GM12878 (cell line): ENCODE results near the gene SETD1B. TPM values are rescaled to one million over a fixed set of nuclear protein-coding genes. Genes with fewer than 3 reads are reported as not detected.

Source experiments
- BACH1 ChIP-seq: fragments of 450-650 bp; IDR thresholded peaks from 2 replicates; pipeline ENCODE4 v1.6.1; 2017; ENCODE audit warnings: mild to moderate bottlenecking, borderline replicate concordance
- BCLAF1 ChIP-seq: fragments of 450-650 bp; IDR thresholded peaks from 2 replicates; pipeline ENCODE4 v1.6.1; 2017; ENCODE audit warnings: antibody characterized with exemption, mild to moderate bottlenecking, moderate library complexity
- CEBPZ ChIP-seq: fragments of 150-350 bp; IDR thresholded peaks from 2 replicates; pipeline ENCODE4 v1.6.1; 2016; ENCODE audit warnings: low read depth, low read length
- CTCF ChIP-seq, 3 experiments: IDR thresholded peaks in 2 of 3; conservative IDR thresholded peaks in 1 of 3; 2 replicates each; pipeline ENCODE4 v1.5.1; 2011; ENCODE audit warnings: low read depth in 3 of 3, low read length in 3 of 3, mild to moderate bottlenecking in 3 of 3, control low read depth in 2 of 3, moderate library complexity in 2 of 3, inconsistent platforms in 1 of 3, mixed read lengths in 1 of 3; ENCODE audit not compliant: control insufficient read depth in 2 of 3, insufficient read depth in 1 of 3; ENCODE audit errors: extremely low read depth in 1 of 3
- E2F8 ChIP-seq: fragments of 450-650 bp; IDR thresholded peaks from 2 replicates; pipeline ENCODE4 v1.6.1; 2018; ENCODE audit warnings: mild to moderate bottlenecking, low read depth, moderate library complexity; ENCODE audit not compliant: partially characterized antibody
- EGR1 ChIP-seq, 2 experiments: IDR thresholded peaks; 1 replicate in 1 of 2; 2 replicates in 1 of 2; pipeline ENCODE4 v1.6.1; 2011 to 2012; ENCODE audit warnings: low read depth in 2 of 2, low read length in 2 of 2, borderline replicate concordance in 1 of 2, mild to moderate bottlenecking in 1 of 2, moderate library complexity in 1 of 2
- MTA2 ChIP-seq: fragments of 450-650 bp; IDR thresholded peaks from 2 replicates; pipeline ENCODE4 v1.6.1; 2016; ENCODE audit warnings: low read depth, mild to moderate bottlenecking, moderate library complexity
- NFXL1 ChIP-seq: fragments of 450-650 bp; IDR thresholded peaks from 2 replicates; pipeline ENCODE4 v1.6.1; 2017; ENCODE audit warnings: antibody characterized with exemption, mild to moderate bottlenecking, borderline replicate concordance
- SIN3A ChIP-seq: IDR thresholded peaks from 2 replicates; pipeline ENCODE4 v1.6.1; 2012; ENCODE audit warnings: low read depth, low read length, improper control_type of control experiment
- polyA plus RNA-seq, 11 experiments: library from polyadenylated mRNA; depleted of rRNA in 4 of 11; unstranded in 6 of 11; stranded (reverse) in 5 of 11; fragments of >200 nt; fragmentation: Nextera tagmentation in 4 of 11; fragmentation: Illumina TruSeq in 1 of 11; extraction: Ambion mirVana in 4 of 11; extraction: Trizol in 1 of 11; gene quantifications; 1 replicate in 1 of 11; 2 replicates in 10 of 11; pipeline versions ENCODE4 v1.2.1 to v1.2.3, GENCODE V29; 2011 to 2016; ENCODE audit warnings: inconsistent platforms in 2 of 11, missing spikeins in 2 of 11, low read depth in 1 of 11
- total RNA-seq, 4 experiments: library from RNA; depleted of rRNA in 3 of 4; stranded (reverse); fragments of >200 nt in 3 of 4; fragmentation: Illumina TruSeq in 1 of 4; extraction: Trizol in 1 of 4; gene quantifications; 2 replicates each; pipeline versions ENCODE4 v1.2.1 to v1.2.3, GENCODE V29; 2013 to 2021

Gene SETD1B
- total and polyA plus RNA-seq, 10 of the 15 experiments (the other 5 are each of a cell fraction or from before 2014, with no cell fraction given), result 0.50 to 17.3 (median 1.6) TPM

GRCh38 chr12:121816925-121817647, 13.3 kb downstream of the SETD1B start (continued):
- TF ChIP-seq CTCF (IDR thresholded peaks at IDR 0.05 in 2 of 3, conservative IDR thresholded peaks at IDR 0.05 in 1 of 3; ENCODE audit: control insufficient read depth in 2 of 3, extremely low read depth in 1 of 3, insufficient read depth in 1 of 3, low read depth in 3 of 3, low read length in 3 of 3) (no peak), CEBPZ (no peak), BACH1 (no peak), MTA2 (no peak), EGR1 (IDR thresholded peaks at IDR 0.05; ENCODE audit: borderline replicate concordance in 1 of 2, low read depth in 2 of 2, low read length in 2 of 2) (no peak), E2F8 (no peak), NFXL1 (no peak), SIN3A (no peak), BCLAF1 (no peak)
